H9 (cell line): ENCODE results near the gene SMTNL2. TPM values are rescaled to one million over a fixed set of nuclear protein-coding genes. Genes with fewer than 3 reads are reported as not detected.

Source experiments
- DNase-seq: peaks from one replicate; pipeline ENCODE4 v3.0.0-alpha.2; 2017
- H2AFZ ChIP-seq: one replicate; pipeline ENCODE4 v1.6.1; 2013; ENCODE audit warnings: mild to moderate bottlenecking, low read length, control low read depth, moderate library complexity
- H2AK5ac ChIP-seq: 2 replicates; pipeline ENCODE4 v1.6.1; 2013; ENCODE audit warnings: low read length, control low read depth, mixed read lengths; ENCODE audit not compliant: insufficient read length
- H2BK120ac ChIP-seq: one replicate; pipeline ENCODE4 v1.6.1; 2013; ENCODE audit warnings: low read depth, mild to moderate bottlenecking, low read length, control low read depth, inconsistent platforms; ENCODE audit not compliant: poor library complexity, severe bottlenecking
- H2BK12ac ChIP-seq: 2 replicates; pipeline ENCODE4 v1.6.1; 2013; ENCODE audit warnings: low read length, control low read depth, mixed read lengths, low read depth; ENCODE audit not compliant: insufficient read length
- H2BK15ac ChIP-seq: 2 replicates; pipeline ENCODE4 v1.6.1; 2013; ENCODE audit warnings: low read depth, low read length, control low read depth
- H2BK20ac ChIP-seq: one replicate; pipeline ENCODE4 v1.6.1; 2013; ENCODE audit warnings: low read depth, mild to moderate bottlenecking, low read length, control low read depth, inconsistent platforms; ENCODE audit not compliant: poor library complexity, severe bottlenecking
- H2BK5ac ChIP-seq: 2 replicates; pipeline ENCODE4 v1.6.1; 2013; ENCODE audit warnings: low read length, control low read depth, mixed read lengths; ENCODE audit not compliant: insufficient read length
- H3K14ac ChIP-seq: 2 replicates; pipeline ENCODE4 v1.6.1; 2013; ENCODE audit warnings: low read length, control low read depth; ENCODE audit not compliant: insufficient read depth
- H3K18ac ChIP-seq: 2 replicates; pipeline ENCODE4 v1.6.1; 2013; ENCODE audit warnings: low read depth, mild to moderate bottlenecking, mixed read lengths, low read length, control low read depth; ENCODE audit not compliant: insufficient read length
- H3K23ac ChIP-seq: 2 replicates; pipeline ENCODE4 v1.6.1; 2013; ENCODE audit warnings: low read length, control low read depth, mixed read lengths, low read depth; ENCODE audit not compliant: insufficient read length
- H3K23me2 ChIP-seq: 2 replicates; pipeline ENCODE4 v1.6.1; 2013; ENCODE audit warnings: low read depth, mild to moderate bottlenecking, mixed read lengths, low read length, control low read depth; ENCODE audit not compliant: insufficient read length, poor library complexity, severe bottlenecking
- H3K27ac ChIP-seq: 2 replicates; pipeline ENCODE4 v1.5.1; 2013; ENCODE audit warnings: low read length, control low read depth, mixed read lengths, low read depth; ENCODE audit not compliant: insufficient read length
- H3K27me3 ChIP-seq: 2 replicates; pipeline ENCODE4 v1.6.1; 2013; ENCODE audit warnings: low read length, control low read depth, inconsistent platforms; ENCODE audit not compliant: insufficient read depth
- H3K4ac ChIP-seq: 2 replicates; pipeline ENCODE4 v1.6.1; 2013; ENCODE audit warnings: low read depth, mild to moderate bottlenecking, control low read depth, inconsistent platforms, low read length, moderate library complexity
- H3K4me1 ChIP-seq: 2 replicates; pipeline ENCODE4 v1.6.1; 2013; ENCODE audit warnings: low read length, control low read depth, inconsistent platforms; ENCODE audit not compliant: insufficient read depth
- H3K4me2 ChIP-seq: 2 replicates; pipeline ENCODE4 v1.6.1; 2013; ENCODE audit warnings: low read length, control low read depth, mixed read lengths; ENCODE audit not compliant: insufficient read length, insufficient read depth
- H3K56ac ChIP-seq: 2 replicates; pipeline ENCODE4 v1.6.1; 2013; ENCODE audit warnings: low read depth, mild to moderate bottlenecking, mixed read lengths, low read length, control low read depth; ENCODE audit not compliant: insufficient read length
- H3K79me1 ChIP-seq: 2 replicates; pipeline ENCODE4 v1.6.1; 2013; ENCODE audit warnings: low read depth, mild to moderate bottlenecking, moderate library complexity, low read length, control low read depth, inconsistent platforms; ENCODE audit not compliant: insufficient read depth, poor library complexity, severe bottlenecking
- H3K79me2 ChIP-seq: 2 replicates; pipeline ENCODE4 v1.6.1; 2013; ENCODE audit warnings: low read length, control low read depth, inconsistent platforms; ENCODE audit not compliant: insufficient read depth
- H3K9ac ChIP-seq: 2 replicates; pipeline ENCODE4 v1.6.1; 2013; ENCODE audit warnings: low read length, control low read depth, mixed read lengths; ENCODE audit not compliant: insufficient read length; ENCODE audit errors: extremely low read depth
- H3K9me3 ChIP-seq: one replicate; pipeline ENCODE4 v1.6.1; 2013; ENCODE audit warnings: low read depth, low read length, inconsistent platforms; ENCODE audit not compliant: control insufficient read depth
- H3T11ph ChIP-seq: one replicate; pipeline ENCODE4 v1.6.1; 2013; ENCODE audit warnings: mild to moderate bottlenecking, low read length, control low read depth, inconsistent platforms
- H4K20me1 ChIP-seq: one replicate; pipeline ENCODE4 v1.6.1; 2013; ENCODE audit not compliant: control insufficient read depth, insufficient read length, insufficient read depth
- H4K5ac ChIP-seq: 2 replicates; pipeline ENCODE4 v1.6.1; 2013; ENCODE audit warnings: low read depth, mild to moderate bottlenecking, mixed read lengths, low read length, control low read depth; ENCODE audit not compliant: insufficient read length
- H4K8ac ChIP-seq: replicated peaks from 2 replicates; pipeline ENCODE4 v1.6.1; 2013; ENCODE audit warnings: low read length, control low read depth, mixed read lengths, low read depth; ENCODE audit not compliant: insufficient read length
- H4K91ac ChIP-seq: 2 replicates; pipeline ENCODE4 v1.6.1; 2013; ENCODE audit warnings: low read depth, mild to moderate bottlenecking, moderate library complexity, mixed read lengths, low read length, control low read depth; ENCODE audit not compliant: insufficient read length
- H3K27ac Mint-ChIP-seq, 3 experiments: 2 replicates in 2 of 3; 3 replicates in 1 of 3; pipeline ENCODE4 v1.8.0; 2020 to 2021; ENCODE audit warnings: mixed read lengths in 3 of 3, mild to moderate bottlenecking in 1 of 3, moderate library complexity in 1 of 3
- H3K27me3 Mint-ChIP-seq: 2 replicates; pipeline ENCODE4 v1.8.0; 2021; ENCODE audit warnings: low read depth, mild to moderate bottlenecking, moderate library complexity, mixed read lengths
- H3K36me3 Mint-ChIP-seq, 3 experiments: 2 replicates in 2 of 3; 3 replicates in 1 of 3; pipeline ENCODE4 v1.8.0; 2020 to 2021; ENCODE audit warnings: low read depth in 3 of 3, mixed read lengths in 3 of 3; ENCODE audit not compliant: insufficient read depth in 1 of 3
- H3K4me1 Mint-ChIP-seq, 2 experiments: 2 replicates each; pipeline ENCODE4 v1.8.0; 2020; ENCODE audit warnings: mixed read lengths in 2 of 2
- H3K4me3 Mint-ChIP-seq, 2 experiments: 2 replicates in 1 of 2; 3 replicates in 1 of 2; pipeline ENCODE4 v1.8.0; 2020 to 2021; ENCODE audit warnings: mild to moderate bottlenecking in 2 of 2, mixed read lengths in 2 of 2, moderate library complexity in 1 of 2
- H3K9me3 Mint-ChIP-seq, 2 experiments: 2 replicates in 1 of 2; 3 replicates in 1 of 2; pipeline ENCODE4 v1.8.0; 2020; ENCODE audit warnings: mild to moderate bottlenecking in 2 of 2, mixed read lengths in 2 of 2, moderate library complexity in 1 of 2
- CTCF ChIP-seq: fragments of 200-600 bp; sonication (generic); conservative IDR thresholded peaks from 3 replicates; pipeline ENCODE4 v1.8.0; 2021; ENCODE audit warnings: antibody characterized with exemption, mild to moderate bottlenecking
- WGBS: extraction: QIAGEN DNeasy Blood & Tissue Kit; methylation state at CpG from one replicate; pipeline ENCODE4 v1.1.7; 2013; ENCODE audit warnings: missing lambda C conversion rate, low lambda C conversion rate, mixed read lengths; ENCODE audit not compliant: insufficient read length; ENCODE audit errors: extremely low coverage; 5-methylcytosine and 5-hydroxymethylcytosine counted together
- total RNA-seq: library from RNA; stranded (reverse); gene quantifications from 2 replicates; pipeline ENCODE4 v1.2.1, GENCODE V29; 2021

The SMTNL2 gene
- total RNA-seq, 1 experiment from 2014 or later: 0.77 TPM

GRCh38 chr17:4565209-4566141 lies 18.9 kb upstream of the SMTNL2 start:
- peaks cover 17% of the 10 kb centered on the region for H3K27me3 Mint-ChIP-seq
- Histone ChIP-seq H3K56ac (no peak overlapping the region), H3K9ac (no peak overlapping the region), H2BK5ac (no peak overlapping the region), H2AFZ (no peak overlapping the region), H3K79me1 (no peaks in the 10 kb centered on the region), H3K14ac (no peak overlapping the region), H3K4ac (no peak overlapping the region), H4K8ac (no peak overlapping the region), H3K23me2 (no peaks in the 10 kb centered on the region), H2BK120ac (no peak overlapping the region), H3K27ac (no peak overlapping the region), H3K4me2 (peak overlapping the region; percentile 2), H2BK20ac (no peak overlapping the region), H4K20me1 (no peaks in the 10 kb centered on the region), H3K9me3 (no peaks in the 10 kb centered on the region), H4K91ac (no peak overlapping the region), H3K23ac (no peak overlapping the region), H3K79me2 (no peaks in the 10 kb centered on the region), H3K4me1 (no peaks in the 10 kb centered on the region), H2BK15ac (no peak overlapping the region), H2AK5ac (no peak overlapping the region), H4K5ac (no peak overlapping the region), H3T11ph (no peak overlapping the region), H3K18ac (no peak overlapping the region), H2BK12ac (no peak overlapping the region), H3K27me3 (no peaks in the 10 kb centered on the region)
- no peaks in the 10 kb centered on the region for H3K36me3 Mint-ChIP-seq
- no peaks in the 10 kb centered on the region; a peak in 1 of 5 replicates for H3K9me3 Mint-ChIP-seq
- peaks cover 39 to 42% of the 10 kb centered on the region in 2 experiments for H3K4me1 Mint-ChIP-seq
- peak; percentile 88 for TF ChIP-seq CTCF
- H3K4me3 Mint-ChIP-seq: no peak overlapping the region
- peak overlapping the region in 1 of 3 experiments; percentile 49; a peak in 1 of 7 replicates for H3K27ac Mint-ChIP-seq
- DNase-seq: peak; percentile 89
- no CpG with 5 or more reads among the region's 16 CpGs for WGBS
